Dermis lymphatic vessel endothelial cell (primary cell): ENCODE data around the gene SEMA7A. TPM values are rescaled to one million over a fixed set of nuclear protein-coding genes. Genes with fewer than 3 reads are reported as not detected.

Source experiments
- total RNA-seq: library from RNA; depleted of rRNA; stranded (reverse); fragments of >200 nt; gene quantifications from 2 replicates; pipeline ENCODE4 v1.2.1, GENCODE V29; 2014

Gene SEMA7A, protein sequence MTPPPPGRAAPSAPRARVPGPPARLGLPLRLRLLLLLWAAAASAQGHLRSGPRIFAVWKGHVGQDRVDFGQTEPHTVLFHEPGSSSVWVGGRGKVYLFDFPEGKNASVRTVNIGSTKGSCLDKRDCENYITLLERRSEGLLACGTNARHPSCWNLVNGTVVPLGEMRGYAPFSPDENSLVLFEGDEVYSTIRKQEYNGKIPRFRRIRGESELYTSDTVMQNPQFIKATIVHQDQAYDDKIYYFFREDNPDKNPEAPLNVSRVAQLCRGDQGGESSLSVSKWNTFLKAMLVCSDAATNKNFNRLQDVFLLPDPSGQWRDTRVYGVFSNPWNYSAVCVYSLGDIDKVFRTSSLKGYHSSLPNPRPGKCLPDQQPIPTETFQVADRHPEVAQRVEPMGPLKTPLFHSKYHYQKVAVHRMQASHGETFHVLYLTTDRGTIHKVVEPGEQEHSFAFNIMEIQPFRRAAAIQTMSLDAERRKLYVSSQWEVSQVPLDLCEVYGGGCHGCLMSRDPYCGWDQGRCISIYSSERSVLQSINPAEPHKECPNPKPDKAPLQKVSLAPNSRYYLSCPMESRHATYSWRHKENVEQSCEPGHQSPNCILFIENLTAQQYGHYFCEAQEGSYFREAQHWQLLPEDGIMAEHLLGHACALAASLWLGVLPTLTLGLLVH
- total RNA-seq: 0.54 and 0.60 TPM in 2 replicates

DNA sequence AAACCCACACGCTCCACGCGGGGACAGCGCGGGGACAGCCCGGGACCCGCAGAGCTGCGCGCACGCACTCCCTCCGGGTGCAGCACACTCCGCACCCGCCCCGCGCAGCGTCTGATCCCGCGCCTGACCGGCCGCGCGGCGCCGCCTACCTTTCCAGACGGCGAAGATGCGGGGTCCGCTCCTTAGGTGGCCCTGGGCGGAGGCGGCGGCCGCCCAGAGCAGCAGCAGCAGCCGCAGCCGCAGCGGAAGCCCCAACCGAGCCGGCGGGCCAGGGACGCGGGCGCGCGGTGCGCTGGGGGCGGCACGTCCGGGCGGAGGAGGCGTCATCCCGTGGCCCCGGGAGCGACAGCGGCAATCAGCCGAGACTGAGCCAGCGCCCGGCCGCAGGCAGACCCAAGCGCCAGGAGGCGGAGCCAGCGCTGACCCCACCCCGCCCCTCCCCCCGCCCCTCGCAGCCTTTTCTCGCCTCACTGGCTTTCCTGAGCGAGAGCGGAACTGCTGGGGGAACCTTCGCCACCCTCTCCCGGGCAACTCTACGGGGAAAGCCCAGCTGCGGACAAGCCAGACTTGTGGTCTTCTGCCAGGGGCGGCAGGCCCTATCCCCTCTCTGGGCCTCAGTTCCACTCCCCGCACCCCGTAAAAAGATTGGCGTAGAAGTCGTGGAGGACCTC lies at the start of gene SEMA7A:
Gene SEMA7A, minus strand, starts transcription at position 367 of the 671 bp plus-strand sequence. Its CDS starts 40 bp downstream, at position 327.

DNA sequence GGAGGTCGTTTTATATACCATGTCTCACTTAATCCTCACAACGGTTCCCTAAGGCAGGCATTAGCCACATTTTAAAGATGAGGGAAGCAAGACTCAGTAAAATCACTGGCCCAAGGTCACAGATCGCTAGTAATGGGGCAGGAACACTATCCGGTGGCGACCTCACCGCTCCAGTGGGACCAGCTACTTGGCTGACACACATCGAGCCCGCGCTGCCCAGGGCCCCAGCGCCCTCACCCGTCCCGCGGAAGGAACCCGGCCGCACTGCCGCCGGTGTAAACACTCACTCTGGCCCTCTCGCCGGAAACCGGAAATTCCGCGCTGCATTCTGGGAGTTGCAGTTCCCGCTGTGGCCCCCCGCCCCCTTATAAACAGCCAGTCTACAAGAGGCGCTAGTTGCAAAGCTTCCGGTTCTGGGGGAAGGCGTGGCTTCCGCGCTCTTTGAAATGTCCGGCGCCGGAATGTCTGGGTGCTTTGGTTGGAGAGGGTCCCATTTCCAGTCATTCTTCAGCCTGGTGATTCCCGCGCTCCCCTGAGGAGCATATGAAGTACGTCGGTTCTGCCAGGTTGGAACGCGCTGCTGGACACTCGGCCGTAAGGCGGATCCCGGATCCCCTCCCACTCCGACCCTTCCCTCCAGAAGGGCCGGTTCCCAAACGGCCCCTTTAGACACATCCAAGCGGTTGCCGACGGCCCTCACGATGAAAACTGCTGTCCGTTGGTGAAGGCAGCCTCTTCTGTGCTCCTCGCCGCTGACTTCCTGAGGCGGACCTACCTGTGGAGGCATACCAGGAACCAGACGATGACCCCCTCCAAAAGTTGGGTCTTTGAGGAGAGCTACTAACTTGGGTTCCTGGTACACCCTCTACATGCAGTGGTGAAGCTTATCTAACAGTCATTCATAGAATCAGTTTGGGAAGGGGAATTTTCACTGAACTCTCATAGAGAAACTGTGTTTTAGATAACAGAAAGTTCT lies 27.4 kb upstream of the SEMA7A start, which contains the start of gene UBL7:
Gene UBL7, minus strand, starts transcription at position 290 of the 976 bp plus-strand sequence. CDS start 2,293 bp downstream, outside the sequence.

DNA sequence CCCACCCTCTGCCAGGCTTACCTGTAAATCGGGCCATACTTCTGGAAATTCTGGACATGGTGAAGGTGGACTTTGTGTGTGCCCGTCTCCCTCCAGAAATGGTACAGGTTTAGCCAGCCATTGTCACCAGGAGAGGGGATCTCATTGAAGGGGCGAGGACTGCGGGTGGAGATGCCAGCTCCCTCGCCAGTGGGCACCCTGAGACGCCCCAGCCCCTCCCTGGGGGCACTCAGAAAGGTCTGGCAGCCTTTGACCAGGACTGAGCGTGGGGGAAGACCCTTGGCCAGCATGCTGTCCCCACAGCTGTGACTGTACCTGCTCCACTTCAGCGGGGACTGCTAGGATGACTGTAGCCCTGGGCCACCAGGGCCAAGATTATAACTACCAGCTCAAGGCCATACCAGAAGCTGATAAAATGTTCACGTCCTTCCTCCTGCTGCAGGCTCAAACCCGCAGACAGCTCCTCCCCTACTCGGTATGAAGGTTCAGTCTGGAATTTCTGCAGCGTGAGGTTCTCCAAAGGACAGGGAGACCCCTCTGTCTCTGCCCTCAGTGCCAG lies 66.4 kb downstream of the SEMA7A start, which contains the start of gene CYP11A1:
Gene CYP11A1, minus strand, starts transcription at position 351 of the 559 bp plus-strand sequence. Its CDS starts 61 bp downstream, at position 290.

Other genes with a start within 250 kb of the SEMA7A start
- 0.11 TPM in 1 of 2 replicates, not detected in the other for gene STRA6, start 231.2 kb downstream of the SEMA7A start, total RNA-seq
- not detected in 2 replicates for gene CCDC33, start 197.6 kb downstream of the SEMA7A start, total RNA-seq
- not detected in 2 replicates for gene CYP11A1, start 66.3 kb downstream of the SEMA7A start, total RNA-seq
- gene UBL7, start 27.2 kb upstream of the SEMA7A start, total RNA-seq: 24.7 and 29.8 TPM in 2 replicates
- 2.2 and 2.9 TPM in 2 replicates for gene ARID3B, start 107.3 kb upstream of the SEMA7A start, total RNA-seq
- gene CLK3, start 181.9 kb upstream of the SEMA7A start, total RNA-seq: 45.5 and 48.5 TPM in 2 replicates